HepG2 (cell line): ENCODE measurements around the gene SPRY1. TPM values are rescaled to one million over a fixed set of nuclear protein-coding genes. Genes with fewer than 3 reads are reported as not detected.

ENCODE experiments used
- ATF1 ChIP-seq: IDR thresholded peaks from 2 replicates; pipeline ENCODE4 v1.6.1; 2016; ENCODE audit warnings: mild to moderate bottlenecking, control low read depth
- BORCS8-MEF2B ChIP-seq: sonication (generic); formaldehyde crosslinking; IDR thresholded peaks from 2 replicates; pipeline ENCODE4 v1.8.0; 2022; ENCODE audit warnings: mild to moderate bottlenecking, missing genetic modification reagents
- BRD4 ChIP-seq: sonication (generic); formaldehyde crosslinking; IDR thresholded peaks from 2 replicates; pipeline ENCODE4 v1.4.0; 2020; ENCODE audit warnings: missing genetic modification reagents
- CREM ChIP-seq, 2 experiments: sonication (generic) in 1 of 2; formaldehyde crosslinking in 1 of 2; IDR thresholded peaks; 2 replicates each; pipeline versions ENCODE4 v1.4.0 to v1.6.1; 2016 to 2020; ENCODE audit warnings: antibody characterized with exemption in 1 of 2, mild to moderate bottlenecking in 1 of 2, missing genetic modification reagents in 1 of 2
- DNMT3B ChIP-seq: conservative IDR thresholded peaks from 2 replicates; pipeline ENCODE4 v1.6.1; 2016; ENCODE audit warnings: missing biosample characterization, control low read depth
- GFI1 ChIP-seq: sonication (generic); formaldehyde crosslinking; IDR thresholded peaks from 2 replicates; pipeline ENCODE4 v1.5.0; 2020; ENCODE audit warnings: missing genetic modification reagents, mild to moderate bottlenecking, borderline replicate concordance
- KLF15 ChIP-seq: sonication (generic); formaldehyde crosslinking; IDR thresholded peaks from 2 replicates; pipeline ENCODE4 v1.8.1; 2023; ENCODE audit warnings: borderline replicate concordance, mild to moderate bottlenecking, inconsistent platforms, missing genetic modification reagents, mixed read lengths
- MIER3 ChIP-seq: IDR thresholded peaks from 2 replicates; pipeline ENCODE4 v1.6.1; 2016; ENCODE audit warnings: missing compliant biosample characterization, borderline replicate concordance
- NONO ChIP-seq, 2 experiments: fragments of 450-650 bp in 1 of 2; sonication (generic) in 1 of 2; formaldehyde crosslinking in 1 of 2; IDR thresholded peaks in 1 of 2; conservative IDR thresholded peaks in 1 of 2; 2 replicates each; pipeline versions ENCODE4 v1.6.1 to v1.8.0; 2017 to 2022; ENCODE audit warnings: mild to moderate bottlenecking in 1 of 2, missing genetic modification reagents in 1 of 2, moderate library complexity in 1 of 2
- ZNF337 ChIP-seq: sonication (generic); formaldehyde crosslinking; IDR thresholded peaks from 2 replicates; pipeline ENCODE4 v1.5.1; 2020; ENCODE audit warnings: missing genetic modification reagents, low read depth, mild to moderate bottlenecking, borderline replicate concordance
- ZNF607 ChIP-seq: sonication (generic); formaldehyde crosslinking; IDR thresholded peaks from 2 replicates; pipeline ENCODE4 v1.5.1; 2020; ENCODE audit warnings: missing genetic modification reagents, mild to moderate bottlenecking, borderline replicate concordance
- polyA plus RNA-seq, 8 experiments: library from polyadenylated mRNA; depleted of rRNA in 3 of 8; stranded (reverse) in 7 of 8; unstranded in 1 of 8; fragments of >200 nt; fragmentation: Illumina TruSeq in 4 of 8; extraction: Trizol in 4 of 8; gene quantifications; 2 replicates each; pipeline versions ENCODE4 v1.2.1 to v1.2.3, GENCODE V29; 2011 to 2016; ENCODE audit warnings: low read depth in 4 of 8, missing spikeins in 1 of 8, mixed read lengths in 1 of 8; ENCODE audit not compliant: insufficient read depth in 1 of 8
- total RNA-seq, 5 experiments: library from RNA; depleted of rRNA; stranded (reverse); fragments of >200 nt; fragmentation: Illumina TruSeq; extraction: Trizol; gene quantifications; 2 replicates each; pipeline ENCODE4 v1.2.3, GENCODE V29; 2016; ENCODE audit warnings: low read depth in 1 of 5
- TF ChIP-seq, protein P1 (sequence below): sonication (generic); formaldehyde crosslinking; IDR thresholded peaks from 2 replicates; pipeline ENCODE4 v1.4.0; 2020; ENCODE audit warnings: missing genetic modification reagents
- TF ChIP-seq, protein P2 (sequence below), 2 experiments: sonication (generic) in 1 of 2; formaldehyde crosslinking in 1 of 2; IDR thresholded peaks; 2 replicates each; pipeline versions ENCODE4 v1.6.1 to v1.9.0; 2014 to 2022; ENCODE audit warnings: antibody characterized with exemption in 1 of 2, borderline replicate concordance in 1 of 2, inconsistent platforms in 1 of 2, low read depth in 1 of 2, missing genetic modification reagents in 1 of 2
- TF ChIP-seq, protein P3 (sequence below), 2 experiments: sonication (generic) in 1 of 2; formaldehyde crosslinking in 1 of 2; IDR thresholded peaks; 2 replicates each; pipeline versions ENCODE4 v1.4.0 to v1.6.1; 2018 to 2020; ENCODE audit warnings: missing genetic modification reagents in 2 of 2, borderline replicate concordance in 1 of 2, low read depth in 1 of 2, mild to moderate bottlenecking in 1 of 2, missing biosample characterization in 1 of 2

The SPRY1 gene
- total and polyA plus RNA-seq, 2 of the 13 experiments (the other 11 are each of a cell fraction or from before 2014, with no cell fraction given): 24.7 to 33.4 TPM

DNA sequence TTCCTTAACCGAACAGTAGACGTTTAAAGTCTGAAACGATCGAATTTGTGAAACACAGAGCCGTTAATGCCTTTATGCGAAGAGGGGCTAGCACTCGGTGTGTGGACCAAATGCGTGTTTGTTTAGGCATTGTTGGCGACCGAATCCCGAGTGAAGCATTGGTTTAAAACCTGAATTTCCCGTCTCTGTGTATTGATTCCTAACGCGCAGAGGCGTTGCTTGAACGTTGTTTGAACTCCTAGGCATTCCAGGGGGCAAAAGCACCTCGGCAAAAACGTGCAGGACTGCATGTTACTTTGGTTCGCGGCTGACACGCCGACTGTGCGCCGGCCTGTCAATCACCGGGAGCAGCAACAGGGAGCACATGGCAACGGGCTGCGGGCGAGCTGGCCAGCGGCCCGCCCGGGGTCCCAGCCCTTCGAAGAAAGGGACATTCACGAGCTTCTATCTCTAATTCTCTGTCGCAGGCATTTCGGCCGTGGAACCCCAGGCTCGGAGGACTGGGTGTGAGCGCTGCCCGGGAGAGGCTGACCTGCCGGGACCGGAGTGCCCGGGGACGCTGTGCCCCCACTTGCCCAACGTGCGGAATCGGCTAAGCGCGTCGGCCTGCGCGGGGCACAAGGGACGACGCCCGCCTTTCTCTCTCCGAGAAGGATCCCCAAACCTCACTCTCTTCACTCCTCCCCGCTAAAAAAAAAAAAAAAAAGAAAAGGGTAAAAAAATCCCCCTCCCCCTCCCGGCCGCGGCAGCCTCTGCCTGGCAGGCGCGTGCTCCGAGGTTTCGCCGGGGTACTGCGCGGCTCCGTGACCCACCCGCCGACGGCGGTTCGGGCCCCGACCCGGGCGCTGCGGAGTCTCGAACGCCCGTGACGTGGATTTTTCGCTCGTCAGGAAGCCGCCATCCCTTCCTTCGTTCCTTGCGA lies 810 bp downstream of the SPRY1 start (continued):
- TF ChIP-seq, protein P1, sequence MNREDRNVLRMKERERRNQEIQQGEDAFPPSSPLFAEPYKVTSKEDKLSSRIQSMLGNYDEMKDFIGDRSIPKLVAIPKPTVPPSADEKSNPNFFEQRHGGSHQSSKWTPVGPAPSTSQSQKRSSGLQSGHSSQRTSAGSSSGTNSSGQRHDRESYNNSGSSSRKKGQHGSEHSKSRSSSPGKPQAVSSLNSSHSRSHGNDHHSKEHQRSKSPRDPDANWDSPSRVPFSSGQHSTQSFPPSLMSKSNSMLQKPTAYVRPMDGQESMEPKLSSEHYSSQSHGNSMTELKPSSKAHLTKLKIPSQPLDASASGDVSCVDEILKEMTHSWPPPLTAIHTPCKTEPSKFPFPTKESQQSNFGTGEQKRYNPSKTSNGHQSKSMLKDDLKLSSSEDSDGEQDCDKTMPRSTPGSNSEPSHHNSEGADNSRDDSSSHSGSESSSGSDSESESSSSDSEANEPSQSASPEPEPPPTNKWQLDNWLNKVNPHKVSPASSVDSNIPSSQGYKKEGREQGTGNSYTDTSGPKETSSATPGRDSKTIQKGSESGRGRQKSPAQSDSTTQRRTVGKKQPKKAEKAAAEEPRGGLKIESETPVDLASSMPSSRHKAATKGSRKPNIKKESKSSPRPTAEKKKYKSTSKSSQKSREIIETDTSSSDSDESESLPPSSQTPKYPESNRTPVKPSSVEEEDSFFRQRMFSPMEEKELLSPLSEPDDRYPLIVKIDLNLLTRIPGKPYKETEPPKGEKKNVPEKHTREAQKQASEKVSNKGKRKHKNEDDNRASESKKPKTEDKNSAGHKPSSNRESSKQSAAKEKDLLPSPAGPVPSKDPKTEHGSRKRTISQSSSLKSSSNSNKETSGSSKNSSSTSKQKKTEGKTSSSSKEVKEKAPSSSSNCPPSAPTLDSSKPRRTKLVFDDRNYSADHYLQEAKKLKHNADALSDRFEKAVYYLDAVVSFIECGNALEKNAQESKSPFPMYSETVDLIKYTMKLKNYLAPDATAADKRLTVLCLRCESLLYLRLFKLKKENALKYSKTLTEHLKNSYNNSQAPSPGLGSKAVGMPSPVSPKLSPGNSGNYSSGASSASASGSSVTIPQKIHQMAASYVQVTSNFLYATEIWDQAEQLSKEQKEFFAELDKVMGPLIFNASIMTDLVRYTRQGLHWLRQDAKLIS (CRISPR knock-in tag): peak; percentile 24; the same call in 1 of the 2 replicates
- TF ChIP-seq BRD4 (CRISPR knock-in tag): no peak
- TF ChIP-seq, protein P2, sequence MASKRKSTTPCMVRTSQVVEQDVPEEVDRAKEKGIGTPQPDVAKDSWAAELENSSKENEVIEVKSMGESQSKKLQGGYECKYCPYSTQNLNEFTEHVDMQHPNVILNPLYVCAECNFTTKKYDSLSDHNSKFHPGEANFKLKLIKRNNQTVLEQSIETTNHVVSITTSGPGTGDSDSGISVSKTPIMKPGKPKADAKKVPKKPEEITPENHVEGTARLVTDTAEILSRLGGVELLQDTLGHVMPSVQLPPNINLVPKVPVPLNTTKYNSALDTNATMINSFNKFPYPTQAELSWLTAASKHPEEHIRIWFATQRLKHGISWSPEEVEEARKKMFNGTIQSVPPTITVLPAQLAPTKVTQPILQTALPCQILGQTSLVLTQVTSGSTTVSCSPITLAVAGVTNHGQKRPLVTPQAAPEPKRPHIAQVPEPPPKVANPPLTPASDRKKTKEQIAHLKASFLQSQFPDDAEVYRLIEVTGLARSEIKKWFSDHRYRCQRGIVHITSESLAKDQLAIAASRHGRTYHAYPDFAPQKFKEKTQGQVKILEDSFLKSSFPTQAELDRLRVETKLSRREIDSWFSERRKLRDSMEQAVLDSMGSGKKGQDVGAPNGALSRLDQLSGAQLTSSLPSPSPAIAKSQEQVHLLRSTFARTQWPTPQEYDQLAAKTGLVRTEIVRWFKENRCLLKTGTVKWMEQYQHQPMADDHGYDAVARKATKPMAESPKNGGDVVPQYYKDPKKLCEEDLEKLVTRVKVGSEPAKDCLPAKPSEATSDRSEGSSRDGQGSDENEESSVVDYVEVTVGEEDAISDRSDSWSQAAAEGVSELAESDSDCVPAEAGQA (IDR thresholded peaks at IDR 0.05; ENCODE audit: low read depth): no peak
- TF ChIP-seq, protein P2 (CRISPR knock-in tag; IDR thresholded peaks at IDR 0.05; ENCODE audit: borderline replicate concordance): no peak
- peak; percentile 36; the same call in 1 of the 2 replicates for TF ChIP-seq ATF1 (CRISPR knock-in tag)
- TF ChIP-seq BORCS8-MEF2B: peak; percentile 60
- TF ChIP-seq CREM (IDR thresholded peaks at IDR 0.05): peak; percentile 74
- no peak for TF ChIP-seq CREM (CRISPR knock-in tag; IDR thresholded peaks at IDR 0.05)
- TF ChIP-seq, protein P3, sequence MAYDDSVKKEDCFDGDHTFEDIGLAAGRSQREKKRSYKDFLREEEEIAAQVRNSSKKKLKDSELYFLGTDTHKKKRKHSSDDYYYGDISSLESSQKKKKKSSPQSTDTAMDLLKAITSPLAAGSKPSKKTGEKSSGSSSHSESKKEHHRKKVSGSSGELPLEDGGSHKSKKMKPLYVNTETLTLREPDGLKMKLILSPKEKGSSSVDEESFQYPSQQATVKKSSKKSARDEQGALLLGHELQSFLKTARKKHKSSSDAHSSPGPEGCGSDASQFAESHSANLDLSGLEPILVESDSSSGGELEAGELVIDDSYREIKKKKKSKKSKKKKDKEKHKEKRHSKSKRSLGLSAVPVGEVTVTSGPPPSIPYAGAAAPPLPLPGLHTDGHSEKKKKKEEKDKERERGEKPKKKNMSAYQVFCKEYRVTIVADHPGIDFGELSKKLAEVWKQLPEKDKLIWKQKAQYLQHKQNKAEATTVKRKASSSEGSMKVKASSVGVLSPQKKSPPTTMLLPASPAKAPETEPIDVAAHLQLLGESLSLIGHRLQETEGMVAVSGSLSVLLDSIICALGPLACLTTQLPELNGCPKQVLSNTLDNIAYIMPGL (CRISPR knock-in tag; IDR thresholded peaks at IDR 0.05; ENCODE audit: borderline replicate concordance in 1 of 2, low read depth in 1 of 2): peak in 1 of 2 experiments; percentile 18; a peak in 2 of 4 replicates
- TF ChIP-seq ZNF337 (CRISPR knock-in tag): peak; percentile 51; the same call in 1 of the 2 replicates
- TF ChIP-seq MIER3 (CRISPR knock-in tag): peak; percentile 10; the same call in 1 of the 2 replicates
- TF ChIP-seq GFI1: 0 out of 2 replicates have a peak, but pooled peaks have one; percentile 2
- no peak for TF ChIP-seq NONO (IDR thresholded peaks at IDR 0.05)
- peak; percentile 68 for TF ChIP-seq NONO (CRISPR knock-in tag; conservative IDR thresholded peaks at IDR 0.05)
- no peak for TF ChIP-seq ZNF607 (CRISPR knock-in tag)
- TF ChIP-seq DNMT3B (CRISPR knock-in tag): no peak
- TF ChIP-seq KLF15 (CRISPR knock-in tag): no peak
